ENCODE results near the gene PHACTR4.
"Not testable (repeated sequence)": the region's sequence is repeated elsewhere in the genome, so short reads cannot be mapped to it uniquely, and the experiment has no call there.

The PHACTR4 gene

DNA sequence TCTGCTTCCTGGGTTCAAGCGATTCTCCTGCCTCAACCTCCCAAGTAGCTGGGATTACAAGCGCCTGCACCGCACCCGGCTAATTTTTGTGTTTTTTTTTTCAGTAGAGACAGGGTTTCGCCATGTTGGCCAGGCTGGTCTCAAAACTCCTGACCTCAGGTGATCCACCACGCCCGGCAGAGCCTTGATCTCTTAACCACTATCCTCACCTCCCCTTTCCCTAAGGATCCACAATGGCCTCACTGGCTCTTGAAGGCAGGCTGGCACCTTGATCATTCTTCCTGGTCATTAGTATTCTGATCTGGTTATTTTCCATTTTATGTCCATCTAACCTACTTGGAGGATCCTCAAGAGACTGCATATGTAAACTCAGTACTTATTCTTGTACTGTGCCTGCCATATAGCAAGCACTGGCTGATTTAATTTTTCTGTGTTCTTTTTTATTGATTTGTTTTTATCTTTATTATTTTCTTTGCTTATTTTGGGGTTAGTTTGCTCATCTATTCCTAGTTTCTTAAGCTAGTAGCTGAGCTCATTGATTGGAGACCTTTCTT is 142.6 kb downstream of the PHACTR4 start:
- Histone ChIP-seq H3K9me3 (ENCODE audit: control insufficient read depth, low read length) (no peaks in the 10 kb centered on the region), H3K4me1 (no peaks in the 10 kb centered on the region), H3K4me3 (ENCODE audit: low read depth, low read length) (no peak overlapping the region)

DNA sequence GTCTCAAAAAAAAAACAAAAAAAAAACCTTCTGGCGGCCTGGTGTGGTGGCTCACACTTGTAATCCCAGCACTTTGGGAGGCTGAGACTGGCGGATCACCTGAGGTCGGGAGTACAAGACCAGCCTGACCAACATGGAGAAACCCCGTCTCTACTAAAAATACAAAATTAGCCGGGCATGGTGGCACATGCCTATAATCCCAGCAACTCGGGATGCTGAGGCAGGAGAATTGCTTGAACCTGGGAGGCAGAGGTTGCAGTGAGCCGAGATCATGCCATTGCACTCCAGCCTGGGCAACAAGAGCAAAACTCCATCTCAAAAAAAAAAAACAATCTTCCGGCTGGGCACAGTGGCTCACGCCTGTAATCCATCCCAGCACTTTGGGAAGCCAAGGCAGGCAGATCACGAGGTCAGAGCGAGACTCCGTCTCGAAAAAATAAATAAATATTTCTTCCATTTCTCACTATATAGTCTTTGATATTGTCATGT is 144.9 kb downstream of the PHACTR4 start:
- not testable (repeated sequence) for H2AFZ ChIP-seq; H3K4me3 ChIP-seq (ENCODE audit: low read depth, low read length); H3K4me2 ChIP-seq (ENCODE audit: low read length); H3K4me1 ChIP-seq; H3K9me3 ChIP-seq (ENCODE audit: control insufficient read depth, low read length); H3K27me3 ChIP-seq (ENCODE audit: control insufficient read depth, insufficient read depth, low read length); H3K9ac ChIP-seq; H3K27ac ChIP-seq; H3K79me2 ChIP-seq; H3K36me3 ChIP-seq (ENCODE audit: control insufficient read depth, insufficient read depth, low read length)

More for the DNA sequence above, 142.6 kb downstream of the PHACTR4 start:
- Histone ChIP-seq H3K9ac (no peak overlapping the region), H3K27ac (no peak overlapping the region), H2AFZ (no peak overlapping the region), H3K36me3 (ENCODE audit: control insufficient read depth, insufficient read depth, low read length) (no peaks in the 10 kb centered on the region), H3K4me2 (ENCODE audit: low read length) (no peak overlapping the region), H3K79me2 (no peaks in the 10 kb centered on the region), H3K27me3 (ENCODE audit: control insufficient read depth, insufficient read depth, low read length) (no peaks in the 10 kb centered on the region)
- TF ChIP-seq, protein P1, sequence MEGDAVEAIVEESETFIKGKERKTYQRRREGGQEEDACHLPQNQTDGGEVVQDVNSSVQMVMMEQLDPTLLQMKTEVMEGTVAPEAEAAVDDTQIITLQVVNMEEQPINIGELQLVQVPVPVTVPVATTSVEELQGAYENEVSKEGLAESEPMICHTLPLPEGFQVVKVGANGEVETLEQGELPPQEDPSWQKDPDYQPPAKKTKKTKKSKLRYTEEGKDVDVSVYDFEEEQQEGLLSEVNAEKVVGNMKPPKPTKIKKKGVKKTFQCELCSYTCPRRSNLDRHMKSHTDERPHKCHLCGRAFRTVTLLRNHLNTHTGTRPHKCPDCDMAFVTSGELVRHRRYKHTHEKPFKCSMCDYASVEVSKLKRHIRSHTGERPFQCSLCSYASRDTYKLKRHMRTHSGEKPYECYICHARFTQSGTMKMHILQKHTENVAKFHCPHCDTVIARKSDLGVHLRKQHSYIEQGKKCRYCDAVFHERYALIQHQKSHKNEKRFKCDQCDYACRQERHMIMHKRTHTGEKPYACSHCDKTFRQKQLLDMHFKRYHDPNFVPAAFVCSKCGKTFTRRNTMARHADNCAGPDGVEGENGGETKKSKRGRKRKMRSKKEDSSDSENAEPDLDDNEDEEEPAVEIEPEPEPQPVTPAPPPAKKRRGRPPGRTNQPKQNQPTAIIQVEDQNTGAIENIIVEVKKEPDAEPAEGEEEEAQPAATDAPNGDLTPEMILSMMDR (IDR thresholded peaks at IDR 0.05): no peak

DNA sequence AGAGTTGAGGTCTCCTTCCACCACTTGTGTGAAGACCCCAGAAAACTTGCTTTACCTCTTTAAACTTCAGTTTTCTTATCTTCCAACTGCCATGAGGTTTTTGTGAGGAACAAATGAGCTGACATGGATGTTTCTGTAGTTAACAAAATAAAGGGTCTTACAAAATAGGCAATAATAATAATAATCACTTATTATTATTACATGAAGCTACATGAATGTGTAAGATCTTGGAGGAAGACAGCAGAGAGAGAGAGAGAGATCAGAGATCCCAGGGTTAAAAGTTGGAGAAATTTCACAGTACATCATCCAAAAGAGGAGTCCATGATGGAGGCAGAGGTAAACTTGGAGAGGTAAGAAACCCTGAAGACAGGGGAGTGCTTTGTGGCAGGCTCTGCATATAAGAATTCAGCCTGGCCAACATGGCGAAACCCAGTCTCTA is 147.0 kb downstream of the PHACTR4 start:
- TF ChIP-seq, protein P1 (IDR thresholded peaks at IDR 0.05): no peak
- H3K27me3 ChIP-seq (ENCODE audit: control insufficient read depth, insufficient read depth, low read length): no peaks in the 10 kb centered on the region
- H3K79me2 ChIP-seq: no peaks in the 10 kb centered on the region
- no peak overlapping the region for H3K4me2 ChIP-seq (ENCODE audit: low read length)
- no peaks in the 10 kb centered on the region for H3K9me3 ChIP-seq (ENCODE audit: control insufficient read depth, low read length)
- no peak overlapping the region for H3K27ac ChIP-seq
- no peaks in the 10 kb centered on the region for H3K36me3 ChIP-seq (ENCODE audit: control insufficient read depth, insufficient read depth, low read length)
- no peak overlapping the region for H3K4me3 ChIP-seq (ENCODE audit: low read depth, low read length)
- peaks cover 3% of the 10 kb centered on the region for H3K4me1 ChIP-seq
- H2AFZ ChIP-seq: no peak overlapping the region
- no peak overlapping the region for H3K9ac ChIP-seq

DNA sequence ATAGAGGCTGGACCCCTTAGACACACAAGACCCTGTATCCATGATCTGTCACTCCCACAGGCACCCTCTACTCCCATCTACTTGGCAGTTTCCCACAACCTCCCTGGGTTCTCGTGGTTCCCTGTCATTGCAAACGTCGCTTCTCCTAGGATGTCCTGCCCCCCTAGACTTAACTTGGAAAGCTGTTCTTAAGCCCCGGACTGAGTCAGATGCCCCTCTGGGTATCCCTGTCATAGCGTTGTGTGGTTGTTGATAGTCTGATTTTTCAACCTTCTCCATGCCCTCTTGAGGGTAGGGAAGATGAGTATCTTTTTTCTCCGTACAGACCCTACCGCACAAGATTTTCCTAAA is 148.1 kb downstream of the PHACTR4 start:
- no peaks in the 10 kb centered on the region for H3K27me3 ChIP-seq (ENCODE audit: control insufficient read depth, insufficient read depth, low read length)
- H3K36me3 ChIP-seq (ENCODE audit: control insufficient read depth, insufficient read depth, low read length): no peaks in the 10 kb centered on the region
- H3K9me3 ChIP-seq (ENCODE audit: control insufficient read depth, low read length): no peaks in the 10 kb centered on the region
- H3K9ac ChIP-seq: no peak overlapping the region
- no peaks in the 10 kb centered on the region for H3K79me2 ChIP-seq
- peaks cover 3% of the 10 kb centered on the region for H3K4me1 ChIP-seq
- H3K4me3 ChIP-seq (ENCODE audit: low read depth, low read length): peak overlapping the region; percentile 69
- no peak overlapping the region for H3K27ac ChIP-seq
- TF ChIP-seq, protein P1 (IDR thresholded peaks at IDR 0.05): no peak
- peak overlapping the region; percentile 74 for H3K4me2 ChIP-seq (ENCODE audit: low read length)
- peak overlapping the region; percentile 80 for H2AFZ ChIP-seq

DNA sequence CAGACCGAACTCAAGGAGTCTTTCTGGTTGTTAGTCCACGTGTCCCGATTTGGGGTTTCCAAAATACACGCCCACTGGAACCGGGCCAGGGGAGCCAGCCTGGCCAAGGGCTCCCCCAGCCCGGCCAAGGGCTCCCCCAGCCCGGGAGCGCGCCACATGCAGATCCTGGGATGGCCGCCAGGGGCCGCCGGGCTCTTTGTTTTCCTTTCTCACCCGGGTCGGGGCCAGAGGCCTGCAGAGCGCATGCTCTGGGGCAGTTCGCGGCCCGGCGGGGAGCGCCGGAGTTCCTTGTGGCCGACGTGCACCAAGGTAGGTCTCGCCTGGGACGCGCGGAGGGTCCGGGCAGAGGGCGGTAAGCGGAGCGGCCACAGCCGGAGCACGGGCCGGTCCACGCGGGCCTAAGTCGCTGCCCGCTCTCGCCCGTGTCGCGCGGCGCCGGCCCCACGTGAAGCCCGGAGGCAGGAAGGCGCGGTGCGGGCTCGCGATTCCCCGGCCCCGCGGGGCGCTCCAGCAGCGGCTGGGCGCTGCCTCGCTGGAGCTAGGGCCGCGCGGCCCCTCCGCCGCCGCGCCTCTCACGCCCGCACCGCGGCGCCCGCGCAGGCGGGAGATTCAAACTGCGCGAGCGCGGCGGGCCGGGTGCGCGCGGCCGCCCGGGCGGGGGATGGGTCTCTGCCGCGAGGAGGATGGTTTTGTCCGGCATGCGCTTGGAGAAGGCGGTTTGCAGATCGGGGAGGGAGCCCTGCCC is 148.6 kb downstream of the PHACTR4 start:
- Histone ChIP-seq H3K27me3 (ENCODE audit: control insufficient read depth, insufficient read depth, low read length) (no peaks in the 10 kb centered on the region), H3K4me2 (ENCODE audit: low read length) (peak overlapping the region; percentile 92), H3K4me3 (ENCODE audit: low read depth, low read length) (peak overlapping the region; percentile 69), H3K27ac (peak overlapping the region; percentile 42), H3K79me2 (no peaks in the 10 kb centered on the region), H3K9ac (no peak overlapping the region), H3K4me1 (peaks cover 3% of the 10 kb centered on the region), H2AFZ (peak overlapping the region; percentile 80), H3K36me3 (ENCODE audit: control insufficient read depth, insufficient read depth, low read length) (no peaks in the 10 kb centered on the region), H3K9me3 (ENCODE audit: control insufficient read depth, low read length) (no peaks in the 10 kb centered on the region)
- TF ChIP-seq, protein P1 (IDR thresholded peaks at IDR 0.05): peak; percentile 95

All from parathyroid adenoma (tissue), 2 donors.